NK-92 treated with Interleukin-12 subunit alpha and Interleukin-12 subunit beta, amount 100 ng/mL, for 24 hours (cell line): Measurements from ENCODE around the gene KMT2E.

ENCODE experiments used
- DNase-seq: peaks from one replicate; lab custom pipeline; 2025; lab: John Stamatoyannopoulos, UW

Gene KMT2E

DNA sequence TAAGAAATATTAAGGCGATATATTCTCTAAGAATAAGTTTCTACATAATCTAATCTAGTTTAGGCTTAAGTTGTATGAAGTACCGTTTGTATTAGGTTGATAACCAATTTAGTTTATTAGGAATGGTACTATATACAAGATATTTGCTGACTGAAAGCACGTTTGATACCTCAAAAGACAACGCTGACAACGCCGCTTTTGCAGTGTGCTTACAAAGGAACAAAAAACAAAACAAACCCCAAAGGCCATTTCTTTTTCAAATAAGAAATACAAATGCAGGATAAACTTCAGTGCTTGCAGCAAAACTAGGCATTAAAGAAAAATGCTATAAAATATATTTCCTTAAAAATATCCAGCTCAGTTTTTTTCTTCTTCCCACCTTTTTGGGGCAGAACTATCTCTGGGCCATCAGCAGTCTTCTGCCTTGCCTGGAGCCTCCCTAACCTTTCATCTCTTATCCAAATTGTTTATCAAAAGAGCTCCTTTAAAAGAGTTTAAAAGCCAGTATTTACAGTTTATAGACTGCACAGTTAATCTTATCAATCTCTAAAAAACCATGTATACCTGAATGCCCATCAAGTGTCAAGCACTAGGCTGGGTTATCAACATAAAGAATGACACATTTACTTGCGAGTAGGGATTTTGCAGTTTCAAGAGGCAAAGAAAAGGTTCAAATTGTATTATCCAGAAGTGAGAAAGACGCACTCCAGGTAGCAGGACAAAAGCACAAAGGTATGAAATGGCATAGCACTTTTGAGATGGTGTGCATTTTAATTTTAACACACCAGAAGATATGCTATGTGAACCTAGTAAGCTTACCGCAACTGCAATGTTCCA is 4.1 kb upstream of the KMT2E start:
- DNase-seq: no peak

DNA sequence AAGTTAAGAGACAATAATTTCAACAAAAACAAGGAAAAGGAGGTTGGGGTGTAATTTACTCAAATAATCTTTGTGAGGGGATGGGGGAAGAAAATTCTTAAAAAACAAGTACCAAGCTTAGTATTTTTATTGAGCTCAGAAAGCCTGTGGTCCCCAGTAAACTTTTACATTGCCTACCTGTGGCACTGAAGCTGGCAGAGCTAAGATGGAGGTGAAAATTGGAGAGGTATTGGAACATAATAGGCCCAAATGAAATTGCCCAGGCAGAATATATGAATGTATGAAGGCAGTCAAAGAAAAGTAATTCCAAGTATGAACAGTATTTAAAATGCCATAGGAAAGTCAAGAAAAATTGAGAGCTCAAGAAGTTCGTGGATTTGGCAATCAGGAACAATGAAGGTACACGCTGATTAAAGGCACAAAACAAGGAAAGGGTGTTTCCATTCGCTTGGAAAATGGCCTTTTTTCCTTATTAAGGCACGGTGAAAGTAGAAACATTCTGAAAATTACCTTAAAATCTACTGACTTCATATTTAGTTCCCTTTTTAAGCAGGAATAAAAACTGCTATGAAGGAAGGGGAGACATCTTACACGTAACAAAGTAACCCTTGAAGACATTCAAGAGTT is 3.4 kb upstream of the KMT2E start:
- no peak for DNase-seq

DNA sequence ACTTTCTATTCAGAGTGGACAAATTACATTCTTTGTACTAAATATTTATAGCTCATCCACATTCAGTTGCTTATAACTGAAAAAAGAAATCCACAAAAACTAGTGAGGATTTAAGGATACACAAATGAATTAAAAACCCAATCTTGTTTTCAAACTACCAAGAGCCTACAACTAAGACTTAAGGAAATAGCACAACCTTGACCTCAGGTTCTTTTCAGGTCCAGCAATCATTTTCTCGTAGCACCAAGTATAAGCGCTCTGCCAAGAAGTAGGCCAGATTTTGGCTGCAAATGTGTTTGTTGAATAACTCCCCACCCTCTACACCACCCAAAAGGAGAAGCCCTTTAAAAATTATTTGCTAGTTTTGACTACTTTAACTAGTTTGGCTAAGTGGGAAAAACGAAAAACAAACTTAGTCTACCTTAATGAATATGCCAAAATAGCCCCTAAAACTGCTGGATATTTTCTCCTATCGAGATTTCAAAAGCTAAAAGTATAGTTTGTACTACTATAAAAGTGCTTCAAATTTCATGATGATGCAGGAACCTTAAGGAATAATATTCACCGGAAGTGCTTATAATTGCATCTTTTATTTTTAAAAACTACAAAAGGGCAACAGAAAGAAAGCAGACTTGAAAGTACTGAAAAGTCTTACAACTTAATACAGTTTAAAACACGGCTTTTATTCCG is 2.7 kb upstream of the KMT2E start:
- DNase-seq: no peak

DNA sequence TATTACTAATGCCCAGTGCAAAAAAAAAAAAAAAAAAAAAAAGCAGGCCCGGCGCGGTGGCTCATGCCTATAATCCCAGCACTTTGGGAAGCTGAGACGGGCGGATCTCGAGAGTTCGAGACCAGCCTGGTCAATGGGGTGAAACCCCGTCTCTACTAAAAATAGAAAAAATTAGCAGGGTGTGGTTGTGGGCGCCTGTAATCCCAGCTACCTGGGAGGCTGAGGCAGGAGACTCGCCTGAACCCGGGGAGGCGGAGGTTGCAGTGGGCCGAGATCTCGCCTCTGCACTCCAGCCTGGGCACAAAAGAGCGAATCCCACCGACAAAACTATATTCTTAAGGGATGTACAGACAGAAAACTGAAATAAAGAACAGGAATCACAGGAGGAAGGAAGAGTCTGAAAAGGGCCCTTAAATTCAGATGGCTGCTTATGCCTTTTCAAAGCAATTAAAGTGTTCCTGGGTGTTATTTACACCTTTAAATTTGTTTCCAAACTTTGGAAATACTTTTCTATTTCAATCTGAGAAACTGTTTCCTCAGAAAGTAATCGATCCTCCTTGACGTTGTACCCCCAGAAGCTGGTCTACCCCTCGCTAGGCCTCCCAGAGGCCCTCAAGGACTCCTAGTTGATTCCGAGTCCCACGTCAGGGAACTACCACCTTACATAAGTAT is 2.0 kb upstream of the KMT2E start:
- DNase-seq: peak; percentile 22

DNA sequence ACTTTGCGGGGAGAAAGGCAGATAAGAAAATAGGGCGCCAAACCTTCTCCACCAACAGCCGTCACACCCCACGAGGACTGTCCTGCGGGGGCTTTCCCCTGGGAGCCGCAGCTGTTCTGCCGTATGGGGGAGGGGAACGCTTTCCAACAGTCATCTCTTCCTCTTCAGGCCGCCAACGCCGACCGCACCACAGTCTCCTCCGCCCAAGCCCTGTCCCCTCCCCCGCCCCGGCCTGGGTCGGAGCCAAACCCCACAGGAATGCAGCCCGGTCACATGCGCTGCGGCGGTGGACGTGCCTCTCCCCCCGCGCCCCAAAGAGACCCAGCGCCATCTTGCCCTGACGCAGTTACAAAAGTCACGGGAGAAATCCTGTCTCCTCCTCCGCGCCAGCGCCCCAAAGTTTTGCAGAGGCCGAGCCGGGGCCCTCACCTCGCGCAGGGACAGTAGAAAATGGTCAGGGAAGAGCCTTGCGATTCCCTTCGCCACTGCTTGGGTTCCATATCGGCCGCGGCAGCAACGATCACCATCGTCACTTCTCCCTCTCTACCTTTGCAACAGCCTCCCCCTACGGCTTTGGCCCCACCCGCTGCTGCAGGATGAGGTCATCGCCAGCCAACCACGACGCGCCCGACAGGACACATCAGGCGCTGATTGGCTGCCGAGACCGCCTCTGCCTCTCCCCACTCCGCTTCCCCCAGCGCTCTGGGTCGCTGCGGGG is 1.3 kb upstream of the KMT2E start:
- DNase-seq: peak; percentile 100

DNA sequence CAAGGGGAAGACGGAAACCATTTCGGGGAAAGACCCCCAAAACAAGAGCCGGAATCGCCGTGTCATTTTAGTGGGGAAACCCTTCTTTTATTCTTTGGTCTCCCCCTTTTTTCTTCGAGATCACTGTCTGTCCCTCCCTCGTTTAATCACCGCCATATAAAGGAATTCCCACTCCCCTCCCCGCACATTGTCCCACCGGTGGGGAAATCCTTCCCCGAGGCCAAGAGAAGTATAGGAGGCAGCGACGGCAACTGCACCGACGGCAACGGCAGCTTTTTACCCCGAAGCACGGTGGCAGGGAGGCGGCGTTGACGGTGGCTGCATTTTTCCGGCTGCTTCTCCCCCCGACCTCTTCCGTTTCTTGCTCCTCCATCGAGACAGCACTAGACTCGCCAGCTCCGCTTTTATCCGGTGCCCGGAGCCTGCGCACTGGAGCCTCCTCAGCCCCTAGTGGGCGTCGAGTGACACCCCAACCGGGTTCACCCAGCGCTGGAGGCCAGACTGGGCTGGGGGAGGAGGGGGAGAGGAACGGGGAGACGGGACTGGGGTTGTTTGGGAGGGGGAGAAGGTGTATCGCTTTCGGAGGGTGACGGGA is 687 bp upstream of the KMT2E start:
- DNase-seq: peak; percentile 96

DNA sequence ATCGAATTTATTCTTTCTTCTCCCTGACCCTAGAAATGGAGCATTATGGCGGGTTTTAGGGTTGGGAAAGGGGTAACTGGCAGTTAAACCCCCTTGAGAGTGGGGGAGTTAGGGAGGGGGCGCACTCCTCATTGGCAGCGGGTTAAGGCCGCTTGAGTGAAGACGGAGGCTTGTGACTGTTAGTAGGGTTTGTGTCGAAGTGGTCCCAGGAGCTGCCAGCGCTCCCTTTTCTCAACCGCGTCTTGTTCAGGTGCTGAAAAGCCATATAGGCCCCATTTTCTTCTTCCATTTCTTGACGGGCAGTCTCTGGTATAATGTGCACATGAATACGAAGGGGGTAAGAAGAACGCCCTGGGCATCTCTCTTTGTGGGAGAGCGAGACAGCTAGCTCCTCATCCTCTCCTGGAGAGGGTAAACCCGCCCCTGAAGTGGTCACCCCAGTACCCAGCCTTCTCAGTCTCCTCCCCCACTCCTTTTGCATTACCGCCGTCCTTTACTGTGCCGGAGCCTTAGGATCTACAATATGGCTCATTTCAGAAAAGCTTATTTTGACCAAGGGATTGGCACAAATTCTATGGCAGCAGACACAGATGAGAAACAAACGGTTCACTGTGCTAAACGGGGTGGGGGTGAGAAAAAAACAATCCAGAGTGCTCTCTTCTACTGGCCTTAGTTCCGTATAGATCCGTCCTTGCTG is 836 bp downstream of the KMT2E start:
- DNase-seq: peak; percentile 62

DNA sequence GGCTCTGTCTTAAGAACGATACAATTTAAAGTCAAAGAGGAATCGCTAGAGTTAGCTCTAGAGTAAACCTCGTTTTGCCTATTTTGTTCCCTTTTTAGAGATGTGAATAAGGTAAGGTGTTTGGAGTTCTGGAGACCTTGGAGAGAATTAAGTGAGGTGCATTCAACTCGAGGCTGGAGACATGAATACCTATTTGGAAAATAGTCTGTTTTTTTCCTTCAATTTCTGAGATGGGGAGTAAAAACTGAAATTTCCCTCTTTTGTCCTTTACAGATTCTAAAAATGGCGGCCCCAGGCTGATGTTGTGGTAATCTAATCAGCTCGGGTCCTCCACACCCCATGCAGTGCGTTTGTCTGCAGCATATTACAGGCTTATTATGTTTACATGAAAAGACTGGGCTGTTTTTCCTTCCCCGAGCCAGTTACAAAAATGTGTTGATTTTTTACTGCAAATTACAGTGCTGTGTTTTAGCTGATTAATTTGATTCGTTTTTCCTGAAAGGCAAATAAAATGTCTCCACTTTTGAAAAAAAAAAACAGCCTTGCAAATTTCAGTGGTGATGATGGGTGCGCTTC is 1.5 kb downstream of the KMT2E start:
- peak; percentile 19 for DNase-seq

DNA sequence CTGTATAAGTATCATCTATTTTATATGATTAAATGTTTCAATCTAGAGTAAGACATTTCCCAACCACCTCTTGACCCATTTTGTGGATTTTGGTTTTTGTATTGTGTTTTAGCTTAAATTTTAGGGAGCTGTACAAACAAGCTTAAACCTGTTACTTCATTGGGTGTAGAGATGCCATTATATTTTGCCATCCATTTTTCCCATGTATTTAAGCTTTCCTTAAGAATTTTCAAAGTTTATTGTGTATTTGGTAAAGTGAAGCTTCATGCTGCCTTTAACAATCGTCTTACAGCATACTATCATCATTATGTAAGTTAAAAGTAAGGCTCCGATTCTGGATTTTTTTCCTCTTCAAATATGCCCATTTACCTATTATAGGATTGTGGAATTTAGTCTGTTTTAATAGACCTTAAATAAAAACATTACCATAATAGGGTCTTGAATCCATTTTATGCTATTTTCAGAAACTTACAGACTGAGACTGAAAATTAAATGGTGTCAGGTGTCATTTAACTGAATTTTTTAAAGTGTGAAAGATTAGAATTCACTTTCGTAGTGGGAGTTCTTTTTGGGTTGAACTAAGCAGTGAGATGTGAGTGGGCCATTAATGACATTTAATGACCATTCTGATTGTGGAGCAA is 2.2 kb downstream of the KMT2E start:
- no peak for DNase-seq

DNA sequence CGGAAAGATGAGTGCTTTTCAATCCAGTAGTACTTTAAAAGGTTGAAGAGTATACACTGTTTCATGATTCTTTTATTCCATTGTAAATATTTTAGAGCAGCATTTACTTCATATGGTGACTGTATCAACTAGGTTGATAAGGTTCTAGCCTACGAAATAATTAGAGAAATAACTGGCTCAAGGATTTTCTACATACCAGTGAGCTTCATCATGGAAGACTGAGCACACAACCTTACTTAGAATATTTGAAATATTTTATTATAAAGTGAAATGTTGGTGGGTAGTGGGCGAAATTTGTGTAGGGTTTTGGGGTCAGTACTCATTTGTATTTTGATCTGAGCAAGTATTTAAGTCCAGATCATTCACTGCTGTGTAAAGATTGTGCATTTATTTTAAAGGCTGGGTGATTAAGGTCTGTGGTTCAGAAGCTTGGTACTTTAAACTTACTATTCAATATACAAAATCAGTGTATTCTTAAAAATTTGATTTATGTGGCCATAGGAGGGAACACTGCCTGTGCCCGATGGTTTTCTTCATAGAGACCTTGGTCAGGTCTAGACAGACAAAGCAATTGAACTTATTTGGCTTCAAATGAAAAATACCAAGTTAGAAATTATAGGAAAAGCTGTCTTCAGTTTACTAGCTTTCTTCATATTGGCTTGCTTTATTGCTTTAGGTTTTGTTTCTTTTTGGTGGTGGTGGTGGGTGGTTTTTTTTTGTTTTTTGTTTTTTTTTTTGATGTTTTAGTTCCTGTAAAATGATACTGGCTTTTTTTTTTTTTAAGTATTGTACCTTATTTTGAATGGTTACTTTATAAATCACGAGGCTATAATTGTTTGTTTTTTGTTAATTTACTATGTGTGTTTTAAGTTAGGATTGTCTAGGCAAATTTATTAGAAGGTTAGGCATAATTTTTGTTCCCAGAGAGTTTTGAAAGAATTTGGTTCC is 3.0 kb downstream of the KMT2E start:
- DNase-seq: no peak

DNA sequence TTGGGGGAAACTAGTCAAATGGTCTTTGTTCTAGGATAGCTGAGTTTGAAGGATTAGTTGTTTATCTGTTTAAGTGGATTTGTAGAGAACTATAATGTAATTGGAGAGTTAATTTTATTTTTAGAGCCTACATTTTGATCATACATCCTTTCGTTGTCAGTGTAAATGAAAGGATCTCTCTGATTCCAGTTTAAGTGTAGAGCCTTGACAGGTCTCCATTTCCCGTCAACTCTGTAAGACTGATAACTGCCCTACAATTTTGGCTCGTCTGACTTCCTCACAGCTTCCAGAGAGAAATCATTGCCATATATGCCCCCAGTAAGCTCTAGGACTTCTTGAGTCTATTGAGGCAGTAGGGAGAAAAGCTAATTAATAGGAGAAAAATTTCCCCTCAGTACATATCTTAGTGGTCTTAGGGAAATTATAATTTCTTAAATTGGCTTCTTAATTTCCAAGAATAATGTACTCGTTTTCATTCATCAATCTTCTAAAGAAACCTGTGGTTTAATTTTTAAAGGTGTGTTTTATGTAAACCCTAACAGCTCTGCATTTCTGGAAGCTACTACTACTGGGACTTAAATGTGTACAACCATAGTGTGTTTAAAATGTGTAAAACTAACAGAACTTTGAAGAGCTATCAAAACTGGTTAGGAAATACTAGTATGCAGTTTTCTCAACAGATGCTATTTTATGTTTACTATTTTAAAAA is 3.8 kb downstream of the KMT2E start:
- no peak for DNase-seq

DNA sequence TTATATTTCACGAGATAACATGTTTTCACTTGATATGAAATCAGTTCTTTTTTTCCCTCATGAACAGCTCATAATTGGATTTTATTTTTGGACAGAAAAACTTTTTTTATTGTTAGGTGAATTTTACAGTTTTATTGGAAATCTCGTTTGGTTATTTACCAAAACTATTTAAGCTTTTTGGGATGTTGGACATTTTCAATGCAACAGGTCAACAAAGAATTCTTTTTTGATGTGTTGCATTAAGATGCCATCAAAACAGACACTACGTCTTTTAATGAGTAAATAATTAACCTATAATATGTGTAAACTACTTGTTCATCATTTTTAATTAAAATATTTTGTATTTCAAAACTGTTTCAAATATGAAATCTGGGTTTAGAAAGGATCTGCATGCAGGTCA is 5.3 kb downstream of the KMT2E start:
- DNase-seq: no peak

DNA sequence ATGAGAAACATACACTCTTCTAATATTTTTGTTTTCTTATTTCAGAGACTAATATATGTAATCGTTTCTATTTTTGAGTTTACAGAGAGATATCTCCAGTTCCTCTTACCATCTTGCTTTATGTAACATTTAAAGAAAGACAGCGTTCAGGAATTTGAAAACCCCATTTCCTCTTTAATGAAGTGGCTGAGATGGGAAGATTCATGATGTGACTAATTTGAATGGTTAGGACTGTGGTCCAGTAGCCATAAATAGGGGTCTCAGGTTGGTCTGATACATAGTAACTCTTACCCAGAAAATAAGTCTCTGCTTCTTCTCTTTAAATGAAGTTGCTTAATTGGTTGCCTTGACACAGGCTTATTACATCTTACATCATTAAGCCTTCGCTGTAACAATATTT is 6.9 kb downstream of the KMT2E start:
- DNase-seq: no peak

DNA sequence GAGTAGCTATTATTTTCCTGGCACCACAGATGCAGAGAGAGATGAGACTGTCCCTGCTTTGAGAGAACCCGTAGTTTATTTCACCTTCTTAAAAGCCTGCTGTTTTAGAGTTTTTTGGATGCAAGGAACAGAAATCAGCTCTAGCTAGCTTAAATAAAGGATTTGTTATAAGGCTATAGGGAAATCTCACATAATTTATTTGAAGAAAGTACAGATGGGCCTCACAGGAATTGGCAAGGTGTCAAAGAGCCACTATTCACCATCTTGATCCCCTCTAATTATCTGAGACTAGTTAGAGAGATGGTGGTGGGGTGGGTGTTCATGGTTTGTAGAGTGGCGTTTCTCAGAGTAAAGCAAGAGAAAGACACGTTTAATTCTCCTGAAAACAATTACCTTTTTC is 7.3 kb downstream of the KMT2E start:
- no peak for DNase-seq

DNA sequence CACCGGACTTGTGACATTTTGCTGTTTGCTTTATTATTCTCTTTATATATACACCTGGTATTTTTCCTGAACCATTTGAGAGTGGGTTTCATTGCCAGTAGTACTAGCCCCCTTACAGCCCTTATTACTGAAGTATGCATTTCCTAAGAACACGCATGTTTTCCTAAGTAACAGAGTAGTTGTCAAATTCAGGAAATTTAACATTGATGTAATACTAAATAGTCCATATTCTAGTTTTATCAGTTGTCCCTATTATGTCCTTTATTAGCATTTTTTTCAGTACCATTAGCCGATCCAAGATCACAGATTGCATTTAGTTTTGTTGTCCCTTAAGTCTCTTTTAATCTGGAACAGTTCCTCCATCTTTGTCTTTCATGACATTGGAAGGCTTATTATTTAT is 8.0 kb downstream of the KMT2E start:
- no peak for DNase-seq

DNA sequence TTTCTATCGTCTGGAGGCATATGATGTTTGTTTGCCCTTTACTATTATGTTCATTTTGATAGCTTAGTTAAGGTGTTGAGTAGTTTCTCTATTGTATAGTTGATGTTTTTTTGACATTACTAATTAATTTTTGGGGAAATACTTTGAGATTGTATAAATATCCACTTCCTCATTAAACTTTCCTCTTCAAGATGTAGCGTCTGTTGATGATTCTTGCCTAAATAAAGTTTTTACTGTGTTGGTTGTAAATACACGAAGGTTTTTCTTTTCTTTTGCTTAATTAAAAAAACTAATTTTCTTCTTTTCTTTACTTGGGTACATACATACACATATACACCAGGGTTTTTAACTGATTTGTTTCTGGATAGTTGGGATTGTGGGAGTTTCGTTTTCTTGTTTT is 8.5 kb downstream of the KMT2E start:
- no peak for DNase-seq

DNA sequence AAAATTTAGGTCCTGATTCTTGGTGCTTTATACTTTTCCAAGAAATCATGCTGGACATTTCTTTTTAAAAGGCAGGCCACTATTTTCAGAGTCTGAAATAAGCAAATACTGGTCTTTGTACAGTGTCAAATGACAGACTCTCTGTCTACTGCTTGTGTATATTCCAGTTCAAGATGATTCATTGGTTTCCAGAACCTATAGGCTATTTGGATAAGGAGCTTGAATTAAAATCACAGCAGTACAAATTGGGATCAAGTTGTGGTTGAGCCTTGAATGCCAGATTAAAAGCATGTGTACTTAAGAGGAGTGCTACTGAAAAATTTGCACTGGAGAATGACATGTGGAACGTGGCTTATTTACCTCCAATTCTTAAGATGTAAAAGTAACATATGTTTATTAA is 10.7 kb downstream of the KMT2E start:
- no peak for DNase-seq

DNA sequence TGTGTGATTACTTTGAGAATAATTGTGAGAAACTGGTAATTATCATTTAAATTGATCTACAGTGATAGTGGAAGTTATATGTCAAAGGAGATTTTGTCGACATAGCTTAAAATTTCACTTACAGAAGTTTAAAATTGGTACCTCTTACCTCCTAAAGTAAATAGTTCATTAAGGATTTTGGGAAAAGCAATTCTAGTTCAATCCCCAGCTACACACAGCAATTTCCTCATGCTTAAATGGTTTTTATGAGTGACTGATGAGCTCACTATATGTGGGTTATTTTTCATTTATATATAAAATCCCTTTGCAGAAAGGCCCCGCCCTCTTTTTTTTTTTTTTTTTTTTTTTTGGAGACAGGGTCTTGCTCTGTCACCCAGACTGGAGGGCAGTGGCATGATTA is 12.7 kb downstream of the KMT2E start:
- no peak for DNase-seq
